HepG2 (cell line): ENCODE results near the gene HDAC5. TPM values are rescaled to one million over a fixed set of nuclear protein-coding genes. Genes with fewer than 3 reads are reported as not detected.

Experiments used
- AGO2 ChIP-seq: fragments of 200-400 bp; formaldehyde crosslinking; optimal IDR thresholded peaks from 2 replicates; pipeline ENCODE3; 2017; ENCODE audit warnings: mild to moderate bottlenecking, low read depth, low read length, moderate library complexity
- ARNT ChIP-seq: fragments of 450-650 bp; IDR thresholded peaks from 2 replicates; pipeline ENCODE4 v1.6.1; 2017
- ATF4 ChIP-seq, 2 experiments: fragments of 450-650 bp in 1 of 2; sonication (generic) in 1 of 2; formaldehyde crosslinking; IDR thresholded peaks; 2 replicates each; pipeline versions ENCODE4 v1.5.0 to v1.8.0; 2020 to 2022; ENCODE audit warnings: mild to moderate bottlenecking in 1 of 2, missing genetic modification reagents in 1 of 2
- FOSL2 ChIP-seq: sonication (generic); formaldehyde crosslinking; IDR thresholded peaks from 2 replicates; pipeline ENCODE4 v1.4.0; 2020; ENCODE audit warnings: missing genetic modification reagents
- FOXK2 ChIP-seq: fragments of 450-650 bp; IDR thresholded peaks from 2 replicates; pipeline ENCODE4 v1.6.1; 2016
- JARID2 ChIP-seq: sonication (generic); formaldehyde crosslinking; IDR thresholded peaks from 2 replicates; pipeline ENCODE4 v1.8.1; 2023; ENCODE audit warnings: missing genetic modification reagents, inconsistent platforms; ENCODE audit not compliant: insufficient replicate concordance
- KDM2A ChIP-seq: sonication (generic); formaldehyde crosslinking; IDR thresholded peaks from 2 replicates; pipeline ENCODE4 v1.4.0; 2020; ENCODE audit warnings: low read depth, missing genetic modification reagents, borderline replicate concordance
- MAFG ChIP-seq: sonication (generic); formaldehyde crosslinking; IDR thresholded peaks from 2 replicates; pipeline ENCODE4 v1.5.1; 2020; ENCODE audit warnings: mild to moderate bottlenecking, missing genetic modification reagents
- MLLT10 ChIP-seq: sonication (generic); formaldehyde crosslinking; IDR thresholded peaks from 2 replicates; pipeline ENCODE4 v1.4.0; 2020; ENCODE audit warnings: missing genetic modification reagents
- NPAS2 ChIP-seq: sonication (generic); formaldehyde crosslinking; IDR thresholded peaks from 2 replicates; pipeline ENCODE4 v1.8.0; 2022; ENCODE audit warnings: mild to moderate bottlenecking, missing genetic modification reagents, borderline replicate concordance
- PAXIP1 ChIP-seq: sonication (generic); formaldehyde crosslinking; conservative IDR thresholded peaks from 2 replicates; pipeline ENCODE4 v1.4.0; 2020; ENCODE audit warnings: mild to moderate bottlenecking, missing genetic modification reagents, moderate library complexity
- SMARCC2 ChIP-seq: fragments of 450-650 bp; IDR thresholded peaks from 2 replicates; pipeline ENCODE4 v1.6.1; 2017; ENCODE audit warnings: antibody characterized with exemption, mild to moderate bottlenecking
- TEAD3 ChIP-seq: optimal IDR thresholded peaks from 2 replicates; pipeline ENCODE3; 2016; ENCODE audit warnings: borderline replicate concordance
- TRAFD1 ChIP-seq: sonication (generic); formaldehyde crosslinking; IDR thresholded peaks from 2 replicates; pipeline ENCODE4 v1.5.1; 2020; ENCODE audit warnings: missing genetic modification reagents, mild to moderate bottlenecking, borderline replicate concordance
- ZC3H13 ChIP-seq: sonication (generic); formaldehyde crosslinking; IDR thresholded peaks from 2 replicates; pipeline ENCODE4 v1.8.1; 2023; ENCODE audit warnings: mild to moderate bottlenecking, missing genetic modification reagents, moderate library complexity
- ZKSCAN1 ChIP-seq: fragments of 150-350 bp; IDR thresholded peaks from 2 replicates; pipeline ENCODE4 v1.6.1; 2014; ENCODE audit warnings: low read length
- ZNF33B ChIP-seq: sonication (generic); formaldehyde crosslinking; IDR thresholded peaks from 2 replicates; pipeline ENCODE4 v1.5.1; 2020; ENCODE audit warnings: mild to moderate bottlenecking, missing genetic modification reagents
- ZNF354B ChIP-seq: sonication (generic); formaldehyde crosslinking; IDR thresholded peaks from 2 replicates; pipeline ENCODE4 v1.8.0; 2022; ENCODE audit warnings: mild to moderate bottlenecking, missing genetic modification reagents
- ZNF776 ChIP-seq: sonication (generic); formaldehyde crosslinking; IDR thresholded peaks from 2 replicates; pipeline ENCODE4 v1.4.0; 2020; ENCODE audit warnings: mild to moderate bottlenecking, missing genetic modification reagents
- polyA plus RNA-seq, 8 experiments: library from polyadenylated mRNA; depleted of rRNA in 3 of 8; stranded (reverse) in 7 of 8; unstranded in 1 of 8; fragments of >200 nt; fragmentation: Illumina TruSeq in 4 of 8; extraction: Trizol in 4 of 8; gene quantifications; 2 replicates each; pipeline versions ENCODE4 v1.2.1 to v1.2.3, GENCODE V29; 2011 to 2016; ENCODE audit warnings: low read depth in 4 of 8, missing spikeins in 1 of 8, mixed read lengths in 1 of 8; ENCODE audit not compliant: insufficient read depth in 1 of 8
- total RNA-seq, 5 experiments: library from RNA; depleted of rRNA; stranded (reverse); fragments of >200 nt; fragmentation: Illumina TruSeq; extraction: Trizol; gene quantifications; 2 replicates each; pipeline ENCODE4 v1.2.3, GENCODE V29; 2016; ENCODE audit warnings: low read depth in 1 of 5
- TF ChIP-seq, protein P1 (sequence below): conservative IDR thresholded peaks from 2 replicates; pipeline ENCODE4 v1.6.1; 2018; ENCODE audit warnings: missing genetic modification reagents
- TF ChIP-seq, protein P2 (sequence below): sonication (generic); formaldehyde crosslinking; IDR thresholded peaks from 2 replicates; pipeline ENCODE4 v1.8.0; 2022; ENCODE audit warnings: missing genetic modification reagents, mild to moderate bottlenecking, borderline replicate concordance

HDAC5 gene
- total and polyA plus RNA-seq, 2 of the 13 experiments (the other 11 are each of a cell fraction or from before 2014, with no cell fraction given): 46.4 to 85.4 TPM

DNA sequence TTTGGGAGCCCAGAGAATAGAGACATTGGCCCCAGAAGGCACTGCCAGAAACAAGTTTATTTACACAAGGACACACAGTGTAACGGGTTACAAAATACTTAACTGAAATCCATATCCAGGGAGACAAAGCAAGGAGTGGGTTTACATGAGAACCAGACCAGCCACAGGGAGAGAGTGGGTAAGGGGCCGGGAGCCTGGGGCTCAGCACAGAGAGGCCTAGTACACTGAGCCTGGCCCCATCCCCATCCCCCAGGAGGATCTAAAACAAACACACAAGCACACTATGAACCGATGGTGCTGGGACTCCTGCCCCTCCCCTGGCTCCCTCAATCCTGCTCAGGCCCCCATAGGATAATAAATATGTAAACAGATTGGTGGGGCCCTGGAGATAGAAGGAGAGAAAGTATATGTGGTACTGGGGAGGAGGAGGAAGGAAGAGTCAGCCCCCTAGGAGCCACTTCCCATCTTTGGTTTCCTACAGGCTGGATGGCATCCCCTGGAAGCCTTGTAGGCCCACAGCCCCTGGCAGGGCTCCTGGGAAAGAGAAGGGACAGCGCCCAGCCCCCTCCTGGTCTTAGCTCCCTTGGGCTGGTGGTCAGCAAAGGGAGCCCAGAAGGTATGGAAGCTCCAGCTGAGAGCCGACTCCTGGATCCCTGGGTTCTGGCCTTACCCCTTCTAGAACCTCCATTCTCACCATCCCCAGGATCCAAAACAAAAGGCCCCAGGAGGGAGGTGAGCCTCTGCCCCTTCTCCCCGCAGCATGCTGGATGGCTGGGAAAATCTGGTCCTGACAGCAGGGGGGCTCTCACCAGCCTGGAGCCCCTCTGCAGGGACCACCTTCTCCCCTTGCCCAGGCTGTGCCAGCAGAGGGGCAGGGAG, 46.5 kb downstream of the HDAC5 start (continued):
- TF ChIP-seq FOSL2 (CRISPR knock-in tag) (no peak), ZNF33B (CRISPR knock-in tag) (no peak), ZNF776 (no peak), ARNT (no peak), FOXK2 (no peak), TEAD3 (no peak), KDM2A (CRISPR knock-in tag) (no peak), ZKSCAN1 (no peak), PAXIP1 (peak; percentile 85), AGO2 (peak; percentile 66), NPAS2 (no peak), ZNF354B (no peak), SMARCC2 (no peak), ZC3H13 (CRISPR knock-in tag) (no peak), JARID2 (CRISPR knock-in tag) (no peak), MAFG (CRISPR knock-in tag) (no peak), ATF4 (CRISPR knock-in tag; IDR thresholded peaks at IDR 0.05) (no peak), MLLT10 (CRISPR knock-in tag) (no peak), TRAFD1 (CRISPR knock-in tag) (no peak)
- TF ChIP-seq, protein P1, sequence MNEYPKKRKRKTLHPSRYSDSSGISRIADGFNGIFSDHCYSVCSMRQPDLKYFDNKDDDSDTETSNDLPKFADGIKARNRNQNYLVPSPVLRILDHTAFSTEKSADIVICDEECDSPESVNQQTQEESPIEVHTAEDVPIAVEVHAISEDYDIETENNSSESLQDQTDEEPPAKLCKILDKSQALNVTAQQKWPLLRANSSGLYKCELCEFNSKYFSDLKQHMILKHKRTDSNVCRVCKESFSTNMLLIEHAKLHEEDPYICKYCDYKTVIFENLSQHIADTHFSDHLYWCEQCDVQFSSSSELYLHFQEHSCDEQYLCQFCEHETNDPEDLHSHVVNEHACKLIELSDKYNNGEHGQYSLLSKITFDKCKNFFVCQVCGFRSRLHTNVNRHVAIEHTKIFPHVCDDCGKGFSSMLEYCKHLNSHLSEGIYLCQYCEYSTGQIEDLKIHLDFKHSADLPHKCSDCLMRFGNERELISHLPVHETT: no peak
- TF ChIP-seq, protein P2, sequence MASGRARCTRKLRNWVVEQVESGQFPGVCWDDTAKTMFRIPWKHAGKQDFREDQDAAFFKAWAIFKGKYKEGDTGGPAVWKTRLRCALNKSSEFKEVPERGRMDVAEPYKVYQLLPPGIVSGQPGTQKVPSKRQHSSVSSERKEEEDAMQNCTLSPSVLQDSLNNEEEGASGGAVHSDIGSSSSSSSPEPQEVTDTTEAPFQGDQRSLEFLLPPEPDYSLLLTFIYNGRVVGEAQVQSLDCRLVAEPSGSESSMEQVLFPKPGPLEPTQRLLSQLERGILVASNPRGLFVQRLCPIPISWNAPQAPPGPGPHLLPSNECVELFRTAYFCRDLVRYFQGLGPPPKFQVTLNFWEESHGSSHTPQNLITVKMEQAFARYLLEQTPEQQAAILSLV (CRISPR knock-in tag): no peak
